Neural progenitor cell (in vitro differentiated cells): ENCODE results near the gene SLC44A5.

ENCODE experiments used
- CTCF ChIP-seq: fragments of 200-600 bp; sonication (generic); IDR thresholded peaks from 2 replicates; pipeline ENCODE4 v1.5.1; 2017; ENCODE audit warnings: antibody characterized with exemption, mild to moderate bottlenecking
- EZH2 ChIP-seq: fragments of 200-600 bp; sonication (generic); IDR thresholded peaks from 2 replicates; pipeline ENCODE4 v1.6.1; 2017; ENCODE audit warnings: antibody characterized with exemption, mild to moderate bottlenecking, moderate library complexity

- TF ChIP-seq CTCF (no peak), EZH2 (no peak)
Observed at GRCh38 chr1:75461808-75462325, 149.0 kb downstream of the SLC44A5 start.
